Prostate gland (tissue), 2 donors: Measurements from ENCODE around the gene MLPH.

ENCODE experiments used
- POLR2A ChIP-seq: fragments of 450-650 bp; IDR thresholded peaks from one replicate; pipeline ENCODE4 v1.6.1; 2016; ENCODE audit warnings: antibody characterized with exemption, mild to moderate bottlenecking
- TF ChIP-seq, protein P1 (sequence below), 4 experiments: fragments of 200-600 bp in 2 of 4; fragments of 450-650 bp in 2 of 4; sonication (generic) in 2 of 4; IDR thresholded peaks; 1 replicate in 3 of 4; 2 replicates in 1 of 4; pipeline ENCODE4 v1.5.1; 2016 to 2019; ENCODE audit warnings: antibody characterized with exemption in 4 of 4, mild to moderate bottlenecking in 2 of 4, moderate library complexity in 2 of 4

DNA sequence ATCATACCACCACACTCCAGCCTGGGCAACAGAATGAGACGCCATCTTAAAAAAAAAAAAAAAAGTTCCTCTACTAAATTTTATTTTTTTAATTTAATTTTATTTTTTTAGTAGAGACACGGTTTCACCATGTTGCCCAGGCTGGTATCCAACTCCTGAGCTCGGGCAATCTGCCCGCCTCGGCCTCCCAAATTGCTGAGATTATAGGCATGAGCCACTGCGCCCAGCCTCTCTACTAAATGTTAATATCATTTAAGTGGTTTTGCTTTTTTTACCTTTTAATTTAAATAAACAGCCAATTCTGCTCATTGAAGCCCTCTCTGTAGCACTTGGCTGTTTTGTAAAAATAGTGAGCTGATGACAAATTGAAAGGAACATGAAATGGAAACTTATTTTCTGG lies 94.3 kb downstream of the MLPH start:
- TF ChIP-seq, protein P1, sequence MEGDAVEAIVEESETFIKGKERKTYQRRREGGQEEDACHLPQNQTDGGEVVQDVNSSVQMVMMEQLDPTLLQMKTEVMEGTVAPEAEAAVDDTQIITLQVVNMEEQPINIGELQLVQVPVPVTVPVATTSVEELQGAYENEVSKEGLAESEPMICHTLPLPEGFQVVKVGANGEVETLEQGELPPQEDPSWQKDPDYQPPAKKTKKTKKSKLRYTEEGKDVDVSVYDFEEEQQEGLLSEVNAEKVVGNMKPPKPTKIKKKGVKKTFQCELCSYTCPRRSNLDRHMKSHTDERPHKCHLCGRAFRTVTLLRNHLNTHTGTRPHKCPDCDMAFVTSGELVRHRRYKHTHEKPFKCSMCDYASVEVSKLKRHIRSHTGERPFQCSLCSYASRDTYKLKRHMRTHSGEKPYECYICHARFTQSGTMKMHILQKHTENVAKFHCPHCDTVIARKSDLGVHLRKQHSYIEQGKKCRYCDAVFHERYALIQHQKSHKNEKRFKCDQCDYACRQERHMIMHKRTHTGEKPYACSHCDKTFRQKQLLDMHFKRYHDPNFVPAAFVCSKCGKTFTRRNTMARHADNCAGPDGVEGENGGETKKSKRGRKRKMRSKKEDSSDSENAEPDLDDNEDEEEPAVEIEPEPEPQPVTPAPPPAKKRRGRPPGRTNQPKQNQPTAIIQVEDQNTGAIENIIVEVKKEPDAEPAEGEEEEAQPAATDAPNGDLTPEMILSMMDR (IDR thresholded peaks at IDR 0.05) = no peak
- no peak for TF ChIP-seq POLR2A
